GM12878 (cell line): ENCODE results near the gene INSIG1. TPM values are rescaled to one million over a fixed set of nuclear protein-coding genes. Genes with fewer than 3 reads are reported as not detected.

Experiments used
- ATAC-seq: fragments of 200-7000 bp; cut with Tn5 transposase; 3 replicates; pipeline ENCODE4 v1.9.1; 2020; ENCODE audit warnings: mild to moderate bottlenecking, moderate library complexity
- BruUV-seq: library from RNA; stranded (reverse); fragments of 400-500 nt; replicated peaks from 2 replicates; lab custom pipeline; 2021; lab: Mats Ljungman, UMichigan
- CTCF ChIA-PET: fragments of 300-600 bp; sonication (Branson Sonifier 250); formaldehyde crosslinking; extraction: SDS; loops from one replicate; lab custom pipeline; 2021; ENCODE audit warnings: inconsistent platforms; lab: Yijun Ruan, JAX
- POLR2A ChIA-PET: fragments of 350-600 bp; formaldehyde crosslinking; extraction: SDS; loops from one replicate; lab custom pipeline; 2021; ENCODE audit warnings: inconsistent platforms; lab: Charles Lee
- RAD21 ChIA-PET: fragments of 300-600 bp; sonication (Branson Sonifier 250); formaldehyde crosslinking; loops from one replicate; lab custom pipeline; 2023; ENCODE audit warnings: antibody characterized with exemption; ENCODE audit not compliant: unreplicated experiment; lab: Charles Lee
- SMC1A ChIA-PET: fragments of 300-600 bp; sonication (Branson Sonifier 250); formaldehyde crosslinking; loops from one replicate; lab custom pipeline; 2023; ENCODE audit not compliant: unreplicated experiment, uncharacterized antibody; lab: Charles Lee
- DNase-seq: peaks from one replicate; pipeline ENCODE4 v3.0.0-alpha.2; 2011; ENCODE audit warnings: low read depth, low spot score
- FAIRE-seq: peaks from 3 replicates; lab custom pipeline; 2011; peaks lifted over from hg19 to GRCh38; lab: Jason Lieb, UNC
- H2AFZ ChIP-seq: 2 replicates; pipeline ENCODE4 v1.6.0; 2011; ENCODE audit warnings: low read depth, low read length, control low read depth; ENCODE audit not compliant: control insufficient read depth
- H3K27ac ChIP-seq: 2 replicates; pipeline ENCODE4 v1.5.1; 2011; ENCODE audit warnings: control low read depth; ENCODE audit not compliant: control insufficient read depth, insufficient read depth
- H3K27me3 ChIP-seq, 2 experiments: replicated peaks in 1 of 2; 2 replicates each; pipeline versions ENCODE4 v1.6.0 to v1.6.1; 2011; ENCODE audit warnings: low read length in 1 of 2; ENCODE audit not compliant: control insufficient read depth in 2 of 2, insufficient read depth in 2 of 2
- H3K36me3 ChIP-seq, 2 experiments: 2 replicates each; pipeline ENCODE4 v1.5.1; 2011; ENCODE audit warnings: low read length in 1 of 2; ENCODE audit not compliant: control insufficient read depth in 2 of 2, insufficient read depth in 2 of 2
- H3K4me1 ChIP-seq: 2 replicates; pipeline ENCODE4 v1.6.1; 2011; ENCODE audit warnings: mild to moderate bottlenecking, low read length, moderate library complexity, mixed read lengths; ENCODE audit not compliant: control insufficient read depth, insufficient read depth
- H3K4me2 ChIP-seq: 2 replicates; pipeline ENCODE4 v1.6.0; 2011; ENCODE audit warnings: control low read depth; ENCODE audit not compliant: control insufficient read depth, insufficient read depth
- H3K4me3 ChIP-seq: fragments of 200-600 bp; sonication (generic); 2 replicates; pipeline ENCODE4 v1.5.1; 2016
- H3K79me2 ChIP-seq: 2 replicates; pipeline ENCODE4 v1.6.0; 2011; ENCODE audit warnings: low read length; ENCODE audit not compliant: control insufficient read depth, insufficient read depth
- H3K9ac ChIP-seq: 2 replicates; pipeline ENCODE4 v1.8.0; 2011; ENCODE audit warnings: low read length, control low read depth, mixed read lengths; ENCODE audit not compliant: control insufficient read depth, insufficient read depth
- H3K9me3 ChIP-seq: replicated peaks from 3 replicates; pipeline ENCODE4 v1.5.1; 2011; ENCODE audit warnings: mild to moderate bottlenecking, low read length; ENCODE audit not compliant: control insufficient read depth, insufficient read depth
- H4K20me1 ChIP-seq: 2 replicates; pipeline ENCODE4 v1.6.0; 2011; ENCODE audit not compliant: control insufficient read depth, insufficient read depth
- ASH2L ChIP-seq: fragments of 300-600, 200-600 bp; sonication (generic); IDR thresholded peaks from 2 replicates; pipeline ENCODE4 v1.6.1; 2017; ENCODE audit warnings: low read depth, mild to moderate bottlenecking, borderline replicate concordance
- CHD1 ChIP-seq: IDR thresholded peaks from 2 replicates; pipeline ENCODE4 v1.6.1; 2012; ENCODE audit warnings: low read depth, low read length, improper control_type of control experiment
- CHD4 ChIP-seq: fragments of 200-600 bp; sonication (generic); IDR thresholded peaks from 2 replicates; pipeline ENCODE4 v1.6.1; 2016; ENCODE audit warnings: mild to moderate bottlenecking
- EP300 ChIP-seq, 2 experiments: fragments of 150-350 bp in 1 of 2; IDR thresholded peaks; 2 replicates each; pipeline ENCODE4 v1.6.1; 2011 to 2012; ENCODE audit warnings: low read depth in 2 of 2, low read length in 2 of 2, borderline replicate concordance in 1 of 2, improper control_type of control experiment in 1 of 2, inconsistent platforms in 1 of 2; ENCODE audit not compliant: control insufficient read depth in 1 of 2
- FOS ChIP-seq: IDR thresholded peaks from 3 replicates; pipeline ENCODE4 v1.6.1; 2011; ENCODE audit warnings: borderline replicate concordance; ENCODE audit not compliant: insufficient read length; ENCODE audit errors: extremely low read depth
- HCFC1 ChIP-seq: fragments of 150-350 bp; IDR thresholded peaks from 2 replicates; pipeline ENCODE4 v1.6.1; 2014; ENCODE audit warnings: low read length
- JUNB ChIP-seq: IDR thresholded peaks from 2 replicates; pipeline ENCODE4 v1.6.1; 2016; ENCODE audit warnings: antibody characterized with exemption, mild to moderate bottlenecking
- JUND ChIP-seq: IDR thresholded peaks from 2 replicates; pipeline ENCODE4 v1.6.1; 2012; ENCODE audit warnings: low read depth, mild to moderate bottlenecking, low read length, improper control_type of control experiment, moderate library complexity
- MYB ChIP-seq: fragments of 150-350 bp; IDR thresholded peaks from 2 replicates; pipeline ENCODE4 v1.6.1; 2014; ENCODE audit warnings: mild to moderate bottlenecking, low read depth, low read length, borderline replicate concordance
- SUPT20H ChIP-seq: IDR thresholded peaks from 2 replicates; pipeline ENCODE4 v1.6.1; 2011; ENCODE audit warnings: low read depth, mild to moderate bottlenecking, low read length, moderate library complexity, borderline replicate concordance; ENCODE audit not compliant: control insufficient read depth
- TCF7 ChIP-seq: IDR thresholded peaks from 2 replicates; pipeline ENCODE4 v1.6.1; 2014; ENCODE audit warnings: antibody characterized with exemption, borderline replicate concordance
- ZNF24 ChIP-seq: fragments of 450-650 bp; IDR thresholded peaks from 2 replicates; pipeline ENCODE4 v1.6.1; 2017; ENCODE audit warnings: antibody characterized with exemption, mild to moderate bottlenecking
- ZNF592 ChIP-seq: fragments of 450-650 bp; IDR thresholded peaks from 2 replicates; pipeline ENCODE4 v1.6.1; 2017; ENCODE audit warnings: mild to moderate bottlenecking, moderate library complexity
- ZNF687 ChIP-seq: fragments of 450-650 bp; IDR thresholded peaks from 2 replicates; pipeline ENCODE4 v1.6.1; 2017; ENCODE audit warnings: mild to moderate bottlenecking, moderate library complexity
- WGBS: methylation state at CpG from one replicate; pipeline ENCODE4 v1.1.6; 2016; ENCODE audit warnings: low lambda C conversion rate; ENCODE audit not compliant: insufficient replicate concordance, insufficient coverage; ENCODE audit errors: missing lambda C conversion rate; 5-methylcytosine and 5-hydroxymethylcytosine counted together
- in situ Hi-C: fragments of 300-500 bp; cut with MboI; formaldehyde crosslinking; loops from 9 replicates; pipeline ENCODE4 v1.14.3; 2018; ENCODE audit warnings: mixed read lengths
- intact Hi-C: fragments of 100-400 bp; cut with micrococcal nuclease; formaldehyde crosslinking; loops from one replicate; pipeline ENCODE4 v1.14.2; 2022; ENCODE audit not compliant: unreplicated experiment
- polyA plus RNA-seq, 11 experiments: library from polyadenylated mRNA; depleted of rRNA in 4 of 11; unstranded in 6 of 11; stranded (reverse) in 5 of 11; fragments of >200 nt; fragmentation: Nextera tagmentation in 4 of 11; fragmentation: Illumina TruSeq in 1 of 11; extraction: Ambion mirVana in 4 of 11; extraction: Trizol in 1 of 11; gene quantifications; 1 replicate in 1 of 11; 2 replicates in 10 of 11; pipeline versions ENCODE4 v1.2.1 to v1.2.3, GENCODE V29; 2011 to 2016; ENCODE audit warnings: inconsistent platforms in 2 of 11, missing spikeins in 2 of 11, low read depth in 1 of 11
- total RNA-seq, 4 experiments: library from RNA; depleted of rRNA in 3 of 4; stranded (reverse); fragments of >200 nt in 3 of 4; fragmentation: Illumina TruSeq in 1 of 4; extraction: Trizol in 1 of 4; gene quantifications; 2 replicates each; pipeline versions ENCODE4 v1.2.1 to v1.2.3, GENCODE V29; 2013 to 2021

Gene INSIG1
- total and polyA plus RNA-seq, 10 of the 15 experiments (the other 5 are each of a cell fraction or from before 2014, with no cell fraction given): 29.6 to 168 (median 91.1) TPM

DNA sequence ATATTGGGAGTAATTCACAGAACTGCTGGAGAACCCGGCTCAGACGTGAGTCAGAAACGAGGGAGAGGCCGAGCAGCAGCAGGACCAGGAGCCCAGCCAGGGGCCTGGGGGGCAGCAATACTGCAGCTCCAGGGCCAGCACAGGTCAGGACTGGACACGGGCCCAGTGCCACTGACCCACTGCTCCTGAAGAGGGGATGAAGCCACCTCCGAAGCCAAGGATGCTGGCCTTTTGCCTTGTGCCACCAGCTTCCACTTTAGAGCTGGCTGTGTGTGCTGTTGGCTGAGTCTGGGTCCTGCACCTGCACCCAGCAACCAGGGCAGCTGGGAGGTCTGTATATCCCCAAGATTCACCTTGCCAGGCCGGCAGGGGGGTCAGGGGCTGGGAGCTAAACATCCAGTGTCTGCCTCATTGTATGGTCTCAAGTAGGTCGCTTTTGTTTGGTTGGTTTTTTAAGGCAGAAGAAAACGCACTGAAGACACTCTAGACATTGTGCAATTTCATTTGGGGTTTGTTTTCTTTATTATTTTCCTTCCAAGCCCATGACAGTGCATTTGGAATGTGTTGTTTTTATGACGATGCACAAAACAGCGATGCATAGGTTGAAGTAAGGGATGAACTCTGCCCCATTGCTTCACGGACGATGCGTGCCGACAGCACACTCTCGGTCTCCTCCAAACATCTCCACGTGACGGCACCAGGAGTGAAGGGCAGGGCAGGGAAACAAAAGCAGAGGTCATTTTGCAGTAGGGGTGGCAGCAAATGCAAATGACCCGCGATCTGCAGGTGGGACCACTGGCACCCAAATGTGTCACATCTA is 27.7 kb upstream of the INSIG1 start (continued):
- TF ChIP-seq CHD1: no peak
- no peak for TF ChIP-seq JUND

DNA sequence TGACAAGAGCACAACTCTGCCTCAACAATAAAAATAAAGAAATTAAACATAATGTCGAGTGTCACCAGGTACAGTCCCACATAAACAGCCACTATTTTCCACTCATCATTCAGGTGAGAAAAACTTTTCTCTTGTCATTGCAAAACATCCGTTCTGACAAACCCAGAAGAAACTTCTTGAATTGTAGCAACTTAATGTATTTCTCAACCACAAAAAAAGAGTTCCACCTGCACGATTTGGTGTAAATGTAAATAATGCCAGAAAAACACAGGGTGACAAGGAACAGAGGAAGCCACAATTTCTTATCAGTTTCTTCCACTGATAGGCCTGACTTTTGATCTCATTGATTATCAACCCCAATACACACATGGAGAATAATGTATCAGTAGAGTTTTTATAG is 26.8 kb upstream of the INSIG1 start:
- DNase-seq (no peak), FAIRE-seq (no peak), ATAC-seq (no peak)
- no peak overlapping the region for H3K4me2 ChIP-seq
- no peaks in the 10 kb centered on the region for H3K79me2 ChIP-seq
- peaks cover 0 to 2% of the 10 kb centered on the region in 2 experiments; a peak in 1 of 4 replicates for H3K27me3 ChIP-seq
- H3K4me3 ChIP-seq: no peak overlapping the region
- TF ChIP-seq FOS (no peak), SUPT20H (no peak), TCF7 (no peak), CHD4 (no peak), MYB (no peak), ZNF24 (no peak), JUNB (no peak), HCFC1 (no peak), JUND (no peak), ASH2L (no peak), EP300 (IDR thresholded peaks at IDR 0.05; ENCODE audit: borderline replicate concordance in 1 of 2, control insufficient read depth in 1 of 2, low read depth in 2 of 2, low read length in 2 of 2) (no peak), ZNF687 (no peak), ZNF592 (no peak)
- WGBS: 35% methylated on average over 3 of the region's 3 CpGs
- intact Hi-C loops: no loop called here
- in situ Hi-C loops: no loop called here
- RAD21 ChIA-PET: no interaction called here
- no peak overlapping the region for H3K27ac ChIP-seq
- SMC1A ChIA-PET: no interaction called here
- H3K36me3 ChIP-seq: no peaks in the 10 kb centered on the region
- H3K9ac ChIP-seq: no peak overlapping the region
- POLR2A ChIA-PET: no interaction called here
- no peak overlapping the region for H2AFZ ChIP-seq
- H3K4me1 ChIP-seq: no peaks in the 10 kb centered on the region
- CTCF ChIA-PET: no interaction called here
- H4K20me1 ChIP-seq: no peaks in the 10 kb centered on the region
- BruUV-seq: no TSS peak
- H3K9me3 ChIP-seq: no peaks in the 10 kb centered on the region
